H1 (cell line): Measurements from ENCODE around the gene DPP3. TPM values are rescaled to one million over a fixed set of nuclear protein-coding genes. Genes with fewer than 3 reads are reported as not detected.

Experiments
- CTCF ChIA-PET: fragments of 300-600 bp; sonication (Branson Sonifier 250); formaldehyde crosslinking; loops from one replicate; lab custom pipeline; 2021; ENCODE audit not compliant: partially characterized antibody; lab: Charles Lee
- POLR2A ChIA-PET: fragments of 300-600 bp; sonication (Branson Sonifier 250); formaldehyde crosslinking; loops from one replicate; lab custom pipeline; 2021; ENCODE audit warnings: inconsistent platforms; ENCODE audit not compliant: partially characterized antibody; lab: Charles Lee
- DNase-seq, 2 experiments: peaks; one replicate each; pipeline versions ENCODE4 v3.0.0 to v3.0.0-alpha.2; 2010 to 2022; ENCODE audit warnings: low spot score in 2 of 2, low read depth in 1 of 2, mixed read lengths in 1 of 2
- FAIRE-seq: peaks from 2 replicates; lab custom pipeline; 2011; peaks lifted over from hg19 to GRCh38; lab: Jason Lieb, UNC
- H2AFZ ChIP-seq: 2 replicates; pipeline ENCODE4 v1.8.1; 2012; ENCODE audit warnings: low read length, inconsistent platforms
- H2AK5ac ChIP-seq: 2 replicates; pipeline ENCODE4 v1.6.1; 2013; ENCODE audit warnings: low read depth, low read length
- H2BK120ac ChIP-seq: replicated peaks from 2 replicates; pipeline ENCODE3; 2013; ENCODE audit warnings: low read depth, low read length, inconsistent platforms
- H2BK12ac ChIP-seq: 2 replicates; pipeline ENCODE4 v1.6.1; 2013; ENCODE audit warnings: low read depth, low read length
- H2BK15ac ChIP-seq: 2 replicates; pipeline ENCODE4 v1.6.1; 2013; ENCODE audit warnings: low read length
- H2BK20ac ChIP-seq: 2 replicates; pipeline ENCODE4 v1.6.1; 2013; ENCODE audit warnings: low read length
- H2BK5ac ChIP-seq: 2 replicates; pipeline ENCODE4 v1.6.1; 2013; ENCODE audit warnings: low read depth, low read length
- H3K14ac ChIP-seq: 2 replicates; pipeline ENCODE4 v1.6.1; 2013; ENCODE audit warnings: inconsistent platforms; ENCODE audit not compliant: insufficient read length
- H3K18ac ChIP-seq: 2 replicates; pipeline ENCODE4 v1.6.1; 2013; ENCODE audit warnings: low read length; ENCODE audit errors: extremely low read depth
- H3K23ac ChIP-seq: 2 replicates; pipeline ENCODE4 v1.6.1; 2013; ENCODE audit warnings: inconsistent platforms; ENCODE audit not compliant: insufficient read length
- H3K23me2 ChIP-seq: 2 replicates; pipeline ENCODE4 v1.6.1; 2013; ENCODE audit warnings: low read depth, low read length
- H3K27ac ChIP-seq: 2 replicates; pipeline ENCODE4 v1.6.1; 2011; ENCODE audit warnings: low read depth, low read length, inconsistent platforms
- H3K27me3 ChIP-seq, 4 experiments: replicated peaks in 1 of 4; 1 replicate in 1 of 4; 2 replicates in 3 of 4; pipeline versions ENCODE4 v1.6.1 to v1.8.1; 2011 to 2013; ENCODE audit warnings: low read length in 3 of 4, mild to moderate bottlenecking in 3 of 4, inconsistent platforms in 2 of 4, mixed read lengths in 2 of 4, moderate library complexity in 1 of 4; ENCODE audit not compliant: control insufficient read depth in 3 of 4, insufficient read depth in 3 of 4; ENCODE audit errors: extremely low read depth in 1 of 4
- H3K36me3 ChIP-seq, 4 experiments: 2 replicates each; pipeline versions ENCODE4 v1.6.1 to v1.8.1; 2011 to 2013; ENCODE audit warnings: mild to moderate bottlenecking in 4 of 4, low read length in 3 of 4, moderate library complexity in 2 of 4, control low read depth in 1 of 4, inconsistent platforms in 1 of 4; ENCODE audit not compliant: insufficient read depth in 4 of 4, control insufficient read depth in 2 of 4
- H3K4ac ChIP-seq: replicated peaks from 2 replicates; pipeline ENCODE3; 2013; ENCODE audit warnings: low read length, low read depth, mixed read lengths, inconsistent platforms; ENCODE audit not compliant: insufficient read length
- H3K4me1 ChIP-seq, 4 experiments: replicated peaks in 1 of 4; 1 replicate in 1 of 4; 2 replicates in 3 of 4; pipeline versions ENCODE4 v1.6.1 to v1.8.1; 2011 to 2013; ENCODE audit warnings: low read length in 3 of 4, inconsistent platforms in 2 of 4, mixed read lengths in 1 of 4; ENCODE audit not compliant: insufficient read depth in 4 of 4, control insufficient read depth in 3 of 4
- H3K4me2 ChIP-seq, 2 experiments: 2 replicates each; pipeline versions ENCODE4 v1.6.1 to v1.8.1; 2011 to 2013; ENCODE audit warnings: low read depth in 2 of 2, low read length in 2 of 2, control low read depth in 1 of 2, inconsistent platforms in 1 of 2, mild to moderate bottlenecking in 1 of 2; ENCODE audit not compliant: insufficient read depth in 1 of 2
- H3K4me3 ChIP-seq, 4 experiments: fragments of 200-600, 300-600 bp in 1 of 4; sonication (generic), shearing (Covaris generic), sonication (Bioruptor Twin) in 1 of 4; 2 replicates each; pipeline versions ENCODE4 v1.5.1 to v1.8.1; 2011 to 2016; ENCODE audit warnings: low read length in 4 of 4, low read depth in 3 of 4, control low read depth in 2 of 4, inconsistent platforms in 2 of 4, mild to moderate bottlenecking in 2 of 4, mixed read lengths in 1 of 4, moderate library complexity in 1 of 4; ENCODE audit not compliant: insufficient read depth in 2 of 4; ENCODE audit errors: extremely low read depth in 1 of 4
- H3K56ac ChIP-seq: replicated peaks from 2 replicates; pipeline ENCODE3; 2013; ENCODE audit warnings: low read depth, mild to moderate bottlenecking, mixed read lengths, low read length, inconsistent platforms; ENCODE audit not compliant: insufficient read length
- H3K79me1 ChIP-seq: 2 replicates; pipeline ENCODE4 v1.6.1; 2013; ENCODE audit warnings: low read depth, low read length, control low read depth
- H3K79me2 ChIP-seq, 2 experiments: 2 replicates each; pipeline versions ENCODE4 v1.6.1 to v1.8.1; 2012 to 2013; ENCODE audit warnings: low read length in 2 of 2, mild to moderate bottlenecking in 2 of 2, inconsistent platforms in 1 of 2; ENCODE audit not compliant: insufficient read depth in 2 of 2, control insufficient read depth in 1 of 2
- H3K9ac ChIP-seq, 4 experiments: replicated peaks in 1 of 4; 1 replicate in 1 of 4; 2 replicates in 3 of 4; pipeline versions ENCODE4 v1.6.1 to v1.8.1; 2011 to 2013; ENCODE audit warnings: low read depth in 3 of 4, low read length in 3 of 4, control low read depth in 2 of 4, mild to moderate bottlenecking in 2 of 4, moderate library complexity in 2 of 4, inconsistent platforms in 1 of 4; ENCODE audit errors: extremely low read depth in 1 of 4
- H3K9me3 ChIP-seq, 2 experiments: 2 replicates each; pipeline versions ENCODE4 v1.6.1 to v1.8.1; 2012 to 2013; ENCODE audit warnings: mild to moderate bottlenecking in 2 of 2, moderate library complexity in 2 of 2, control low read depth in 1 of 2, inconsistent platforms in 1 of 2, low read depth in 1 of 2, low read length in 1 of 2, mixed read lengths in 1 of 2; ENCODE audit not compliant: insufficient read depth in 2 of 2
- H4K20me1 ChIP-seq, 2 experiments: replicated peaks in 1 of 2; 2 replicates each; pipeline versions ENCODE3 to v1.8.1; 2011 to 2013; ENCODE audit warnings: inconsistent platforms in 2 of 2, low read length in 2 of 2, mild to moderate bottlenecking in 1 of 2; ENCODE audit not compliant: insufficient read depth in 2 of 2, control insufficient read depth in 1 of 2
- H4K5ac ChIP-seq: 2 replicates; pipeline ENCODE4 v1.6.1; 2013; ENCODE audit warnings: low read length, low read depth, mixed read lengths, inconsistent platforms; ENCODE audit not compliant: insufficient read length
- H4K8ac ChIP-seq: 2 replicates; pipeline ENCODE4 v1.8.0; 2013; ENCODE audit warnings: mild to moderate bottlenecking, moderate library complexity, low read length, inconsistent platforms; ENCODE audit not compliant: insufficient read depth; ENCODE audit errors: extremely low read depth
- H4K91ac ChIP-seq: replicated peaks from 2 replicates; pipeline ENCODE3; 2013; ENCODE audit warnings: low read length, mixed read lengths, inconsistent platforms; ENCODE audit not compliant: insufficient read length
- BCL11A ChIP-seq, 2 experiments: IDR thresholded peaks; one replicate each; pipeline ENCODE4 v1.6.1; 2011; ENCODE audit warnings: low read depth in 2 of 2, low read length in 2 of 2, mild to moderate bottlenecking in 2 of 2
- CHD2 ChIP-seq: IDR thresholded peaks from 2 replicates; pipeline ENCODE4 v1.6.1; 2012; ENCODE audit warnings: low read length, improper control_type of control experiment
- CREB1 ChIP-seq: IDR thresholded peaks from 2 replicates; pipeline ENCODE4 v1.6.1; 2012; ENCODE audit warnings: inconsistent platforms
- KDM5A ChIP-seq: fragments of 200-600 bp; IDR thresholded peaks from 2 replicates; pipeline ENCODE4 v1.7.1; 2012; ENCODE audit warnings: mild to moderate bottlenecking, low read length, inconsistent platforms, mixed read lengths
- SP1 ChIP-seq: IDR thresholded peaks from 2 replicates; pipeline ENCODE4 v1.6.1; 2011; ENCODE audit warnings: low read depth, low read length
- TAF1 ChIP-seq: IDR thresholded peaks from 2 replicates; pipeline ENCODE4 v1.6.1; 2011; ENCODE audit warnings: mild to moderate bottlenecking, low read depth, low read length
- TCF12 ChIP-seq: IDR thresholded peaks from 2 replicates; pipeline ENCODE4 v1.6.1; 2011; ENCODE audit warnings: low read depth, mild to moderate bottlenecking, low read length
- USF2 ChIP-seq: IDR thresholded peaks from 2 replicates; pipeline ENCODE4 v1.6.1; 2011; ENCODE audit warnings: low read length, improper control_type of control experiment
- WGBS, 2 experiments: shearing (Covaris generic) in 1 of 2; methylation state at CpG; one replicate each; pipeline versions ENCODE4 v1.1.6 to v1.1.7; 2013 to 2015; ENCODE audit warnings: low lambda C conversion rate in 2 of 2, mixed read lengths in 2 of 2, inconsistent platforms in 1 of 2, low coverage in 1 of 2, missing lambda C conversion rate in 1 of 2; ENCODE audit not compliant: insufficient replicate concordance in 2 of 2, insufficient coverage in 1 of 2, insufficient read length in 1 of 2; ENCODE audit errors: extremely low coverage in 1 of 2, missing lambda C conversion rate in 1 of 2; 5-methylcytosine and 5-hydroxymethylcytosine counted together
- polyA plus RNA-seq, 7 experiments: library from polyadenylated mRNA; depleted of rRNA in 3 of 7; stranded (reverse) in 5 of 7; unstranded in 2 of 7; fragments of >200 nt in 5 of 7; fragments of 200-250 nt in 2 of 7; gene quantifications; 1 replicate in 5 of 7; 2 replicates in 1 of 7; 4 replicates in 1 of 7; pipeline versions ENCODE4 v1.2.1 to v1.2.3, GENCODE V29; 2011 to 2013; ENCODE audit warnings: missing spikeins in 2 of 7, mixed read lengths in 2 of 7
- total RNA-seq: library from RNA; stranded (reverse); fragmentation: NEBNext Ultra II Directional; extraction: Animal tissue kit (Norgen Biotek cat#: 25700); gene quantifications from 2 replicates; pipeline ENCODE4 v1.2.1, GENCODE V29; 2021

The DPP3 gene
- total and polyA plus RNA-seq, 2 of the 8 experiments (the other 6 are each of a cell fraction or from before 2014, with no cell fraction given), result 75.1 to 82.7 TPM

DNA sequence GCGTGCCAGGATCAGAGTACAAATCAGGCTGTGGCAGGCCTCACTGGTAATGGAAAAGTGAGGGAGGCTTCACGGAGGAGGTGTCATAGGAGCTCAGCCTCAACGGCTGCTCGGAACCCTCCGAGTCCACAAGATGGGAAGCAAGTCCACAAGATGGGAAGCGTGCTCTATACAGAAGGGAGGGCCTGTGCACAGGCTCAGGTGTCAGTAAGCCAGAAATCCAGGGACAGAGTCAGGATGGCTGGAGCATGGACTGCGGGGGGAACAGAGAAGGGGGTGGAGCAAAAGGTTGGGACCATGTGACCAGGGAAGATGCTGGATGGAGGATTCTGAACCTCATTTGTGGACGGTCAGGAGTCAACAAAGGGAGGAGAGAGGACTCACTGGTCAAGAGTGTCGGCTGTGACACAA lies 3.4 kb upstream of the DPP3 start:
- no peak overlapping the region; a peak in 2 of 4 replicates for H3K4me2 ChIP-seq
- POLR2A ChIA-PET, result interaction anchor here (1.1 to 6.1 kb wide), 2 partner anchors 9 to 18 kb away, joined by 3 to 85 read pairs; partner anchors contain the start of gene PELI3
- WGBS, 2 experiments, result 85% methylated on average over 9 of the region's 9 CpGs; no CpG with 5 or more reads in 1 of the 2 experiments

More for the DNA sequence above, 3.4 kb upstream of the DPP3 start:
- Histone ChIP-seq H3K9me3 (no peaks in the 10 kb centered on the region), H4K20me1 (peaks cover 2% of the 10 kb centered on the region in 2 experiments), H4K91ac (no peak overlapping the region), H3K4me3 (no peak overlapping the region), H2BK15ac (no peak overlapping the region), H3K27me3 (no peaks in the 10 kb centered on the region), H3K79me1 (no peaks in the 10 kb centered on the region), H2AFZ (no peak overlapping the region), H3K23me2 (peaks cover 5% of the 10 kb centered on the region; the same call in 1 of the 2 replicates), H3K14ac (no peak overlapping the region), H3K4ac (no peak overlapping the region), H4K8ac (peak overlapping the region; percentile 45; the same call in 1 of the 2 replicates), H3K4me1 (peaks cover 0 to 6% (median under 1%) of the 10 kb centered on the region in 4 experiments; a peak in 3 of 7 replicates), H3K36me3 (no peaks in the 10 kb centered on the region; a peak in 2 of 8 replicates), H2BK20ac (no peak overlapping the region), H3K56ac (no peak overlapping the region), H2BK5ac (peak overlapping the region; percentile 47; the same call in 1 of the 2 replicates), H3K23ac (no peak overlapping the region), H3K27ac (no peak overlapping the region), H3K18ac (peak overlapping the region; percentile 40; the same call in 1 of the 2 replicates), H4K5ac (no peak overlapping the region), H2BK120ac (no peak overlapping the region), H2BK12ac (no peak overlapping the region), H3K9ac (no peak overlapping the region), H2AK5ac (no peak overlapping the region), H3K79me2 (no peaks in the 10 kb centered on the region)
- no peak for FAIRE-seq
- CTCF ChIA-PET, result interaction anchor here (0.7 to 2.7 kb wide), 10 partner anchors 9 to 177 kb away, joined by 3 to 25 read pairs (median 3); partner anchors contain the start of genes MRPL11, NPAS4 and PELI3
- peak in 1 of 2 experiments; percentile 51 for DNase-seq
- TF ChIP-seq KDM5A (no peak), USF2 (peak; percentile 58), BCL11A (IDR thresholded peaks at IDR 0.05; ENCODE audit: low read depth in 2 of 2, low read length in 2 of 2) (no peak), CHD2 (no peak), SP1 (peak; percentile 87), TAF1 (0 out of 2 replicates have a peak, but pooled peaks have one; percentile 25), CREB1 (0 out of 2 replicates have a peak, but pooled peaks have one; percentile 14), TCF12 (no peak)
